GM10266 (cell line): ENCODE measurements around the gene IMPG2.

Source experiments
- DNase-seq: peaks from one replicate; pipeline ENCODE4 v3.0.0; 2012; ENCODE audit errors: extremely low spot score
- TF ChIP-seq, protein P1 (sequence below): IDR thresholded peaks from 2 replicates; pipeline ENCODE4 v1.5.1; 2012; ENCODE audit warnings: mild to moderate bottlenecking, low read depth; ENCODE audit not compliant: control insufficient read depth, insufficient read depth; ENCODE audit errors: missing control alignments

The IMPG2 gene

DNA sequence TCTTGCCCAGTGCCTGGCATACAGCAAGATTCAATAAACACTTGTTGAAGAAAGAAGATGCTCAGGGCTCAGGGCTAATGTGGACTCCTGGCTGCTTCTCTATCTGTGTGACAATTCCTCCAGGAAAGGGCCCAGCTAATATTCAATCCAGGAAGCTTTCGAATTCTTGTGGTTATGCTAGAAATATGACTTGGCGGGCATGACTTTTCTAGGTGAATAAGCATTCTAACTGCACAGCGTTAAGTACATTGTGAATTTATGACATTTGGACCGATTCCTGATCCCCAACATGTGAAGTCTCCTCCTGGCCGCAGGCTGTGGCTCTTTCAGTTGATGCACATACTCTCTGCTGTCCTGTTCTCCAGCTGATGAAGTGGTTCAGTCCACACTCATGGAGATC lies 117.0 kb downstream of the IMPG2 start:
- DNase-seq, result no peak
- TF ChIP-seq, protein P1, sequence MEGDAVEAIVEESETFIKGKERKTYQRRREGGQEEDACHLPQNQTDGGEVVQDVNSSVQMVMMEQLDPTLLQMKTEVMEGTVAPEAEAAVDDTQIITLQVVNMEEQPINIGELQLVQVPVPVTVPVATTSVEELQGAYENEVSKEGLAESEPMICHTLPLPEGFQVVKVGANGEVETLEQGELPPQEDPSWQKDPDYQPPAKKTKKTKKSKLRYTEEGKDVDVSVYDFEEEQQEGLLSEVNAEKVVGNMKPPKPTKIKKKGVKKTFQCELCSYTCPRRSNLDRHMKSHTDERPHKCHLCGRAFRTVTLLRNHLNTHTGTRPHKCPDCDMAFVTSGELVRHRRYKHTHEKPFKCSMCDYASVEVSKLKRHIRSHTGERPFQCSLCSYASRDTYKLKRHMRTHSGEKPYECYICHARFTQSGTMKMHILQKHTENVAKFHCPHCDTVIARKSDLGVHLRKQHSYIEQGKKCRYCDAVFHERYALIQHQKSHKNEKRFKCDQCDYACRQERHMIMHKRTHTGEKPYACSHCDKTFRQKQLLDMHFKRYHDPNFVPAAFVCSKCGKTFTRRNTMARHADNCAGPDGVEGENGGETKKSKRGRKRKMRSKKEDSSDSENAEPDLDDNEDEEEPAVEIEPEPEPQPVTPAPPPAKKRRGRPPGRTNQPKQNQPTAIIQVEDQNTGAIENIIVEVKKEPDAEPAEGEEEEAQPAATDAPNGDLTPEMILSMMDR, result no peak

DNA sequence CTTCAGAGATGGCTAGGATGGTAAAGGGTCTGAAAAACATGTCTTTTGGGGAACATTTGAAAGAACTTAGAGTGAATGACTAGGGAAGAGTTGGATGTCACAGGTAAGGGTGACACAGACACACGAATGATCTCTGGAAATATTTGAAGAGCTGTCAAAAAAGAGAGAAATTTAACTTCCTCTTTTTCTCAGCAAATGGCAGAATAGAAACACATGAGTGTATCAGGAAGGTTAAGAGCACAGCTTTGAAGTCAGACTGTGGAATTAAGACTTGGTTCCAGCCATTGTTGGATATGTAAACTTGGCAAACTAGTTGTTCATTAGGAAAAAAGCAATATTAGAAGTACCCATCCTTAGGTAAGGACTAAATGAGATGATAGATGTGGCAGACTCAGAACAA lies 117.7 kb downstream of the IMPG2 start:
- TF ChIP-seq, protein P1, result no peak

DNA sequence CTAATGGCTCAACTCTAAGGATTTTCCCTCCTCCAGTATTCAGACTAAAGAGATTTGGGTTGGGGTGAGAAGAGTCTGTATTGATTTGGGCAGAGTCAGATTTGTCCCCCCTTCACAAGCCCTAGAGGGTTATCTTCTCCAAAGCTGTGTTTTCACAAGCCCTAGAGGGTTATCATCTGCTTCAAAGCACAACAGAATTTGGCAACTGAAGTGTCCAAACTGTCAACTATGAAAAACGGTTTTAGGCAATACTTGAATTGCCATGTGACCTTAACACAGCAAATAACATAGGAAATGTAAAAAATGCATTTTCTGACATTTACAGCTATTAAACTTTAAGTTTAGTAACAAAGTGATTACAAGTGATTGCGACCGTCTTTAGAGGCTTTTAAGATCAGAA lies 119.9 kb downstream of the IMPG2 start:
- TF ChIP-seq, protein P1, result no peak

More for the DNA sequence above, 117.7 kb downstream of the IMPG2 start:
- no peak for DNase-seq

DNA sequence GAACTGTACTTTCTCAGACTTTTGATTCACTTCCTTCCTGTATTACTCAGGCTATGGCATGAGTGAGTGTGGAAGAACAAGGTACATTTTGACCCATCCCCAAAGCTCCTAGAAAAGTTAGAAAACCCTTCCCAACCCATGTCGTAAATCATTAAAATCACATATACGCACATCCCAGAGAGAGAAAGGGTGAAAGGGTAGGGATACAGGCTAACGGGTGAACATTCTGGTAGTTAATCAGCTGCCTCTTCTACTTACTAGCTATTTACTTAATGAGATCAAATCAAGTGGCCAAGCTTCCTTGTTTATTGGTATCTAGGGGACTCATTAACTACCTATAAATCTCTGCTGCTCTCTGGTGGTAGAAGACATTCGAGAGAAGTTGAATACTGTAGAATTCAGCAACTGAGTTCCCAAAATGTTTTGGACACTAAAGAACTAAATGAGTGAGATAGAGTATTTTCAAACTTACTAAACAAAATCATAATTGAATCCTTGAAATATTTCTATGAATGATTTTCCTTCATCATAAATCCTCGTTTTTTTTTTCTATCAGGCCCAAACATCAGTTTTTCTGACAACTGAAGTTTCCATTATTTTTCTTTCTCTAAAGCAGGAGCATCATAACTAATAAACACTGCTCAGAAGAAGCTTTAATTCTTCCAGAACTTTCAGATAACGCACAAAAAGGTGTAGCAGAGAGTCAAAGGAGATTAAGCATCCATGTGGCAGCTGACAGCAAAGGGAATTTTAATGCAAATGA lies 124.2 kb downstream of the IMPG2 start:
- TF ChIP-seq, protein P1, result no peak
- no peak for DNase-seq

More for the DNA sequence above, 119.9 kb downstream of the IMPG2 start:
- DNase-seq, result no peak

DNA sequence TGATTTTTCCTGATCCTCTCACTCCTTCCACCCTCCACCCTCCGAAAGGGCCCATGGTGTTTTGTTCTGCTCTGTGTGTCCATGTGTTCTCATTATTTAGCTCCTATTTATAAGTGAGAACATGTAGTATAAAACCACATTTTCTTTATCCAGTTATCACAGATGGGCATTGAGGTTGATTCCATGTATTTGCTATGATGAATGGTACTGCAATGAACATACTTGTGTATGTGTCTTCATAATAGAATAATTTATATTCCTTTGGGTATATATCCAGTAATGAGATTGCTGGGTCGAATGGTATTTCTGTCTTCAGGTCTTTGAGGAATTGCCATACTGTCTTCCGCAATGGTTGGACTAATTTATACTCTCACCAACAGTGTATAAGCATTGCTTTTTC lies 126.0 kb downstream of the IMPG2 start:
- no peak for DNase-seq
- TF ChIP-seq, protein P1, result no peak

DNA sequence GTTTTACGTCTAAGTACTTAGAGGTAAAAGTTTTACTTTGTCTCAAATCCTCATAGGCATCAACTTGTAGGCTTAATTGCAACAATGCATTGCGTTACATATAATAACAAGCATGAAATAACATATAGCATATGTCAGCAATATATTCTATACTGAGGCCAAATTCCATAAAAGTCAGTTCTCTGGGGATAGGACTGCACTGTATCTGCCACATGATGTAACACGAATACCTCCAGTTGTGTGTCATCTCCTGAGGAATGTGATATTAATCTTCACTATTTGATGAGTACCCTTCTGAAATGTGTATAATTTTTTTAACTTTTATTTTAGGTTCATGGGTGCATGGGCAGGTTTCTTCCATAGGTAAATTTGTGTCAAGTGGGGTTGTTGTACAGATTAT lies 126.4 kb downstream of the IMPG2 start:
- DNase-seq, result no peak
- TF ChIP-seq, protein P1, result no peak

DNA sequence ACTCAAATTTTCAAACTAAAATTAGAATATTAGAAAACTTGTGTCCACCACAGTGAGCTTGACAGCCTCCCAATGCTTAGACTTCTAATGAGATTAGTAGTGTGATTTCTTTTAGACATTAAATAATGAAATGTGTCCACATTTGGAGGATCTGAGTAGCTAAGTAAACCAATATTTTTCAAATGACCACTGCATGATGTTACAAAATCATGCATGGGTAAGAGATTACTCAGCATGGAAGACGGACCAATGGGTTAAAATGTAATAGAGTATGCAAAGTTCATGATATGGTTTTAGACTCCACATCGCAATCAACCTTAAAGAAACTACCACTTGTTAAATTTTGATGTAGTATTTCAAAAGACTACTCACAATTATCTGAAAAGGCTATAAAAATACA lies 130.6 kb downstream of the IMPG2 start:
- TF ChIP-seq, protein P1, result no peak
- no peak for DNase-seq
